ENCODE results near the gene GID8. TPM values are rescaled to one million over a fixed set of nuclear protein-coding genes. Genes with fewer than 3 reads are reported as not detected.

Gene GID8
- total and polyA plus RNA-seq, 11 donors = 6.2 to 22.2 (median 15.9) TPM

DNA sequence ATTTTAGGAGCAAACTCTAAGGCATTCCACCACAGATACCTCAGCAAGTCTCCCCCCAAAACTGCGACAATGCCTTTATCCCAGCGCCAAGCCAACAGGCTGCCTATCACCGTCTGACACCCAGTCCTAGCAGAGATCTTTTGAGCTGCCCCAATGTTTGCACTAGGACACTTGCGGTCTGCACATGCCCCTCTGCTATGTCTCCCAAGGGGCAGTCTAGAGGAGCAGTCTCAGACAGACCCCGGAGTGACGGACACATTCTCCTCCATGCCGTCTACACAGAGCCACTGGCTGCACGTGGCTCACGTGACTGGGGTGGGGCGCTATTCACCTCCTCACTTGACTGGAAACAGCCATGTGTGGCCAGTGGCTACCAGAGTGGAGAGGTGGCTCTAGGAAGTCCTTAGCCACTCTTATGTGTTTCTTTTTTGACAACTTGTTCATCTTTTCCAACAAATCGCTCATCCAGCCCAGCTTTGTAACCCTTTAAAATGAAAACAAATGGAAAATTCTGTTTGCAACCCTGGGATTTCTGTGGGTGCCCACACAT, 27.7 kb upstream of the GID8 start:
- Histone ChIP-seq H3K27ac (no peak overlapping the region), H3K36me3 (peaks cover 7 to 88% (median 83%) of the 10 kb centered on the region in 9 donors), H3K4me1 (peaks cover 0 to 49% (median 32%) of the 10 kb centered on the region in 12 donors), H3K4me3 (no peak overlapping the region), H3K27me3 (no peaks in the 10 kb centered on the region), H3K9me3 (no peaks in the 10 kb centered on the region)
- intact Hi-C loops (cut with DNase I) = no loop called here
- ATAC-seq = no peak
- TF ChIP-seq, protein P1, sequence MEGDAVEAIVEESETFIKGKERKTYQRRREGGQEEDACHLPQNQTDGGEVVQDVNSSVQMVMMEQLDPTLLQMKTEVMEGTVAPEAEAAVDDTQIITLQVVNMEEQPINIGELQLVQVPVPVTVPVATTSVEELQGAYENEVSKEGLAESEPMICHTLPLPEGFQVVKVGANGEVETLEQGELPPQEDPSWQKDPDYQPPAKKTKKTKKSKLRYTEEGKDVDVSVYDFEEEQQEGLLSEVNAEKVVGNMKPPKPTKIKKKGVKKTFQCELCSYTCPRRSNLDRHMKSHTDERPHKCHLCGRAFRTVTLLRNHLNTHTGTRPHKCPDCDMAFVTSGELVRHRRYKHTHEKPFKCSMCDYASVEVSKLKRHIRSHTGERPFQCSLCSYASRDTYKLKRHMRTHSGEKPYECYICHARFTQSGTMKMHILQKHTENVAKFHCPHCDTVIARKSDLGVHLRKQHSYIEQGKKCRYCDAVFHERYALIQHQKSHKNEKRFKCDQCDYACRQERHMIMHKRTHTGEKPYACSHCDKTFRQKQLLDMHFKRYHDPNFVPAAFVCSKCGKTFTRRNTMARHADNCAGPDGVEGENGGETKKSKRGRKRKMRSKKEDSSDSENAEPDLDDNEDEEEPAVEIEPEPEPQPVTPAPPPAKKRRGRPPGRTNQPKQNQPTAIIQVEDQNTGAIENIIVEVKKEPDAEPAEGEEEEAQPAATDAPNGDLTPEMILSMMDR (IDR thresholded peaks at IDR 0.05) = no peak
- TF ChIP-seq POLR2A (IDR thresholded peaks at IDR 0.05) = no peak
- WGBS, 4 donors = 88 to 92% (median 90%) methylated on average over 11 of the region's 11 CpGs
- no peak for DNase-seq

DNA sequence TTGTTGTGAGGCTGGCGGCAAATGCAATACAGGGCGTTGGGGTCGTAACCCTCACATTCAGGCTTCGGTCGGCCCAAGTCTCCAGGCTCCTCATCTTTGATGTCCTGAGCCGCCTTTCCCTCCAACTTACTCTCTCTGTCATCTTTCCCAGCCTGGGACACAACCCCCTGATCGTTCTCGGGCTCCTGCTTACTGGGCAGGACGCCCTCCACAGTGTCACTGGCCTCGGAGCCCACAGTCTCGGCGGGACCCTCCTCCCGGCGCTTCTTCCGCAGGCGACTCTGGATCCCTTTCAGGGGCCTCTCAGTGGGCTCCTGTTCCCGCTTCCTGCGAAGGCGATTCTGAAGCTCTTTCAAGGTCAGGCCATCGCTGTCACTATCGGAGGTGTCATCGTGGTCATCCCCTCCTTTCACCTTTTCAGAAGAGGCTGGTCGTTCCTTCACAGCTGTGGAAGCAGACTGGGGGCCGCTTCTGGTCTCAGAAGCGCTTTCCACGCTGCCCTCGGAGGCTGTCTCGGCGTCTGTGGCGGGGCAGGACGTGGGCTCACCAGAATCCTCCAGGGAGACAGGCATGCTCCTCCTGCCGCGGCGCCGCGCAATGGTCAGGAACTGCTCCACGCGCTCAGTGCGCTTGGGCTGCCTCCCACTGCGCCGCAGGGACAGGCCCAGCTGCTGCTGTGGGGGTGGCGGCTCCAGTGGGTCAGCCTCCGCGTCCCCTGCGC, 27.0 kb upstream of the GID8 start:
- TF ChIP-seq, protein P1 (IDR thresholded peaks at IDR 0.05) = no peak
- TF ChIP-seq POLR2A (IDR thresholded peaks at IDR 0.05) = no peak
- intact Hi-C loops (cut with DNase I) = no loop called here
- ATAC-seq = no peak
- no peaks in the 10 kb centered on the region for H3K27me3 ChIP-seq
- H3K9me3 ChIP-seq = no peaks in the 10 kb centered on the region
- H3K36me3 ChIP-seq = peaks cover 5 to 81% (median 77%) of the 10 kb centered on the region in 9 donors
- DNase-seq = no peak
- WGBS, 4 donors = 93 to 95% (median 94%) methylated on average over 35 to 45 of the region's 45 CpGs
- no peak overlapping the region for H3K27ac ChIP-seq
- H3K4me3 ChIP-seq = no peak overlapping the region
- peaks cover 0 to 52% (median 30%) of the 10 kb centered on the region in 12 donors for H3K4me1 ChIP-seq

DNA sequence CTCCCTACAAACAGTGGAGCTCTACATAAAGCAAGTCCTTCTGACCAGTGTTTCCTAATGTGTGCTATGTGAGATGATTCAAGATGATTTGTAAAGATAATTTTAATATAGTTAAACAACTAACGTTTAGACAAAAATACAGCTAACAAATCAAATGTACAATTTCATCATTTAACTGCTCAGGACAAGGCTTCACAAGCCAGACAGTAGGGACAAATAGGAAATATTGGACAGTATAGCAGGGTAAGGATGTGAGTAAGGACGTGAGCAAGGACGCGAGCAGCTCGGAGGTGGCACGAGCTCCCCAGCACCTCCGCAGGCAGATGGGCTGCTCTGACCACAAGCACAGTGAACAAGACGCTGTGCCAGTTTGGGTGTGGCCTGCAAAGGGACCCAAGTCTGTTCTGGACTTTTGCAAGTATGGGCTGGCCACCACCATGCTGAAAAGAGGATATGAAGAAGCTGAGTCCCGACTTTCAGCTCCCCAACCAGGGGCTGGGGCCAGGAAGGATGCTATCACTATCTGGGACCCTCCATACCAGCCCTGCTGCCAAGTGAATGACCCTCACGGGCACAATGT, 26.2 kb upstream of the GID8 start:
- ATAC-seq = no peak
- Histone ChIP-seq H3K27ac (no peak overlapping the region), H3K36me3 (peaks cover 5 to 73% (median 68%) of the 10 kb centered on the region in 9 donors), H3K27me3 (no peaks in the 10 kb centered on the region), H3K9me3 (no peaks in the 10 kb centered on the region), H3K4me1 (peaks cover 0 to 54% (median 35%) of the 10 kb centered on the region in 12 donors), H3K4me3 (no peak overlapping the region)
- DNase-seq = no peak
- TF ChIP-seq POLR2A (IDR thresholded peaks at IDR 0.05) = no peak
- TF ChIP-seq, protein P1 (IDR thresholded peaks at IDR 0.05) = no peak
- intact Hi-C loops (cut with DNase I) = no loop called here
- 78 to 83% (median 82%) methylated on average over 10 of the region's 10 CpGs for WGBS, 4 donors

DNA sequence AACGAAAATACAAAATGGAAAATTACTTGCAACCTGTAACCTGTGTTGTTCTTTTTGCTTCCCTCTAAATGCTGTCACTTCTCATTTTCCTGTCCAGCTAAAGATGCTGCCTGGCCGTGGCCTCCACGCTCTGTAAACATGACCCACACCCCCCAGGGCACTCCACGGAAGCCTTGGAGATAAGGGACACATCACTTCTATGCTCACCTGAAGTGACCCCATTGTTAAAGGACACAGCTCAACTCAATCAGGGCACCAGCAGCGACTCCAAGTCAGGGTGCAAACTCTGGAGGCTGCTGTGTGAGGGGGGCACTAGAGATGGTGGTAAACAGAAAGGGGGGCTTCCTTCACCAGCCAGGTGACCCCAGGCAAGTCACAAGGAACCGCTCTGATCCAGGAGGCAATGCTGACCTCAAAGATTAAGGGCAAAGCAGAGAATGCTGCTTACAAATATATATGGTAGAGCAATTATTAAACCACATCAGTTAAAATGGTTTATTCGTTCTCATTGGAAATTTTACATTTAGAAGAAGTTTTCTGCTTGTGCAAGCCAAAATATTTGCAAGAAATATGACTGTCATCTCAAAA, 24.8 kb upstream of the GID8 start:
- ATAC-seq = no peak
- no peaks in the 10 kb centered on the region for H3K9me3 ChIP-seq
- peaks cover 5 to 59% (median 55%) of the 10 kb centered on the region in 9 donors for H3K36me3 ChIP-seq
- H3K27me3 ChIP-seq = no peaks in the 10 kb centered on the region
- H3K4me1 ChIP-seq = peaks cover 5 to 68% (median 49%) of the 10 kb centered on the region in 12 donors
- no peak overlapping the region for H3K4me3 ChIP-seq
- 56 to 64% (median 60%) methylated on average over 7 of the region's 7 CpGs for WGBS, 4 donors
- no peak for TF ChIP-seq POLR2A (IDR thresholded peaks at IDR 0.05)
- TF ChIP-seq, protein P1 (IDR thresholded peaks at IDR 0.05) = no peak
- no peak for DNase-seq
- intact Hi-C loops (cut with DNase I) = no loop called here
- H3K27ac ChIP-seq = no peak overlapping the region
